GM18858 (cell line): Measurements from ENCODE around the gene POLE3.
"Not testable (repeated sequence)": the region's sequence is repeated elsewhere in the genome, so short reads cannot be mapped to it uniquely, and the experiment has no call there.

Source experiments
- ATAC-seq: cut with Tn5 transposase; IDR thresholded peaks from one replicate; pipeline ENCODE4 v1.9.1; 2021; ENCODE audit not compliant: unreplicated experiment

Gene POLE3

GRCh38 chr9:113410207-113410864 is at the start of gene POLE3, which contains the start of gene C9orf43:
Gene POLE3 (minus strand): TSS chr9:113410675. CDS start chr9:113410293, 382 bp downstream.
Gene C9orf43 (plus strand): TSS chr9:113410747. CDS start chr9:113413494, 2,747 bp downstream.
- ATAC-seq: peak; percentile 69

- no peak for ATAC-seq
Observed at GRCh38 chr9:113456235-113456634, 45.8 kb upstream of the POLE3 start.

GRCh38 chr9:113454914-113455761 is 44.7 kb upstream of the POLE3 start:
- no peak for ATAC-seq

GRCh38 chr9:113452113-113452605 is 41.7 kb upstream of the POLE3 start:
- ATAC-seq: no peak

- ATAC-seq: no peak
Observed at GRCh38 chr9:113449376-113449775, 38.9 kb upstream of the POLE3 start.

GRCh38 chr9:113446323-113446740 is 35.9 kb upstream of the POLE3 start:
- no peak for ATAC-seq

GRCh38 chr9:113444736-113445135 is 34.3 kb upstream of the POLE3 start:
- no peak for ATAC-seq

- not testable (repeated sequence) for ATAC-seq
Observed at GRCh38 chr9:113437716-113438115, 27.2 kb upstream of the POLE3 start.

- no peak for ATAC-seq
Observed at GRCh38 chr9:113436728-113437515, 26.4 kb upstream of the POLE3 start.

GRCh38 chr9:113431191-113431590 is 20.7 kb upstream of the POLE3 start:
- ATAC-seq: no peak

- no peak for ATAC-seq
Observed at GRCh38 chr9:113428062-113428615, 17.7 kb upstream of the POLE3 start.

GRCh38 chr9:113427629-113428028 is 17.2 kb upstream of the POLE3 start:
- ATAC-seq: no peak

GRCh38 chr9:113426701-113427100 is 16.2 kb upstream of the POLE3 start:
- no peak for ATAC-seq

GRCh38 chr9:113425072-113425471 is 14.6 kb upstream of the POLE3 start:
- no peak for ATAC-seq

- no peak for ATAC-seq
Observed at GRCh38 chr9:113421726-113422125, 11.3 kb upstream of the POLE3 start.

GRCh38 chr9:113417370-113417769 is 6.9 kb upstream of the POLE3 start:
- no peak for ATAC-seq

- peak; percentile 93 for ATAC-seq
Observed at GRCh38 chr9:113416149-113416721, 5.8 kb upstream of the POLE3 start.

GRCh38 chr9:113409883-113410206 is 630 bp downstream of the POLE3 start:
- ATAC-seq: no peak

- no peak for ATAC-seq
Observed at GRCh38 chr9:113409481-113409880, 994 bp downstream of the POLE3 start.

GRCh38 chr9:113406873-113407511 is 3.5 kb downstream of the POLE3 start:
- peak; percentile 33 for ATAC-seq
